Measurements from ENCODE around the gene SHMT2.

SHMT2 gene

GRCh38 chr12:57198329-57198728 is 31.2 kb upstream of the SHMT2 start:
- no peak for DNase-seq (ENCODE audit: low read depth)

- no peak for DNase-seq (ENCODE audit: low read depth)
Measured at GRCh38 chr12:57199191-57199590, 30.3 kb upstream of the SHMT2 start.

DNA sequence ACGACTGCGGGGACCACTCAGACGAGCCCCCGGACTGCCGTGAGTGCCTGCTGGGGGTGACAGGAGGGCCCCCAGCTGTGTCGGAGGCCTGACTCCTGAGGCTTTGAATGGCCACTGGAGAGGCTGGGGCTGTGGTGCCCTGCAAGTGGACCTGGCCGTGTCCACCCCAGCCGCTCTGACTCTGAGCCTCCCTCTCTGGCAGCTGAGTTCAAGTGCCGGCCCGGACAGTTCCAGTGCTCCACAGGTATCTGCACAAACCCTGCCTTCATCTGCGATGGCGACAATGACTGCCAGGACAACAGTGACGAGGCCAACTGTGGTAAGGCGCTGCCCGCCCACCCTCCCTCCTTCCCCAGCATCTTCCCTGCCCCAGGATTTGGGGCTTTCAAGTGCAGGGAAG is 29.0 kb upstream of the SHMT2 start:
- no peak for DNase-seq (ENCODE audit: low read depth)

DNA sequence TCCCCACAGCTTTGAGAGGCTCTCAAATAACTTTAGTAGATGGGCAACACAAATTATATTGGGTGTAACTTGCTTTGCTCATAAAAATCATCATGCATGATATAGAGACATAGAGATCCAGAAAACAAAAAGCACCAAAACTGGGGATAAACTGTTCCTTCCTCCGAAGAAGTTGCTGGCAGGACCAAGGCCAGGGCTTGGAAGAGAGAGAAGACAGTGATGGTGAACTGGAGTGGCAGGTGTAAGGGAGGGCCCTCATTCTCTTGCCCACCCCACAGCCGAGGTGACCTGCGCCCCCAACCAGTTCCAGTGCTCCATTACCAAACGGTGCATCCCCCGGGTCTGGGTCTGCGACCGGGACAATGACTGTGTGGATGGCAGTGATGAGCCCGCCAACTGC is 28.3 kb upstream of the SHMT2 start:
- no peak for DNase-seq (ENCODE audit: low read depth)

GRCh38 chr12:57201631-57202030 is 27.9 kb upstream of the SHMT2 start:
- DNase-seq (ENCODE audit: low read depth): no peak

- no peak for DNase-seq (ENCODE audit: low read depth)
Measured at GRCh38 chr12:57202321-57202720, 27.2 kb upstream of the SHMT2 start.

- DNase-seq (ENCODE audit: low read depth): no peak
Measured at GRCh38 chr12:57203201-57203600, 26.3 kb upstream of the SHMT2 start.

DNA sequence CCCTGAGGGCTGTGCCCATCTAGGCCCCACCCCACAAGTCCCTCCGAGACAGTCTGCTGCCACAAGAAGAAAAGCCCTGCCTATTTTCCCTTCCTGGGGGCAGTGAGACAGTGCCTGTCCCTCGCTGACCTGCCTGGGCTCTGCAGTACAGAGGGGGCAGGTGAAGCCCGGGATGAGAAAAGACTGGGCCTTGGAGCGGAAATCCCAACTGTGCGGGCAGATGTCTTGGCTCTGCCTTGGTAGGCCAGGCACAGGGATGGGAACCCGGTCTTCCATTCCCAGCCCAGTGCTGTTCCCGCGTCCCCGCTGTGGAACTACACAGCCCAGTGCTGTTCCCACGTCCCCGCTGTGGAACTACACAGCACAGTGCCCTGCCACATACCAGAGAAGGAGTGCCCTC is 25.7 kb upstream of the SHMT2 start:
- no peak for DNase-seq (ENCODE audit: low read depth)

- DNase-seq (ENCODE audit: low read depth): no peak
Measured at GRCh38 chr12:57204454-57204853, 25.1 kb upstream of the SHMT2 start.

DNA sequence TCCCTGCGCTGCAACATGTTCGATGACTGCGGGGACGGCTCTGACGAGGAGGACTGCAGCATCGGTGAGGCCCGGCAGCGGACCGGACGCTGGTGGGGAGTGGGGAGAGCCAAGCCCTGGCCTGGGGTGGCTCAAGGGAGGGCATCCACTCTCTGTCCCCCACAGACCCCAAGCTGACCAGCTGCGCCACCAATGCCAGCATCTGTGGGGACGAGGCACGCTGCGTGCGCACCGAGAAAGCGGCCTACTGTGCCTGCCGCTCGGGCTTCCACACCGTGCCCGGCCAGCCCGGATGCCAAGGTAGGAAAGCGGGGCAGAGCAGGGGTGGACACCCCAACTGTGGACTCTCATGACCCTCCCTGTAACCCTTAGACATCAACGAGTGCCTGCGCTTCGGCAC is 24.3 kb upstream of the SHMT2 start:
- no peak for DNase-seq (ENCODE audit: low read depth)

- DNase-seq (ENCODE audit: low read depth): no peak
Measured at GRCh38 chr12:57205931-57206330, 23.6 kb upstream of the SHMT2 start.

- DNase-seq (ENCODE audit: low read depth): no peak
Measured at GRCh38 chr12:57207731-57208630, 21.5 kb upstream of the SHMT2 start.

DNA sequence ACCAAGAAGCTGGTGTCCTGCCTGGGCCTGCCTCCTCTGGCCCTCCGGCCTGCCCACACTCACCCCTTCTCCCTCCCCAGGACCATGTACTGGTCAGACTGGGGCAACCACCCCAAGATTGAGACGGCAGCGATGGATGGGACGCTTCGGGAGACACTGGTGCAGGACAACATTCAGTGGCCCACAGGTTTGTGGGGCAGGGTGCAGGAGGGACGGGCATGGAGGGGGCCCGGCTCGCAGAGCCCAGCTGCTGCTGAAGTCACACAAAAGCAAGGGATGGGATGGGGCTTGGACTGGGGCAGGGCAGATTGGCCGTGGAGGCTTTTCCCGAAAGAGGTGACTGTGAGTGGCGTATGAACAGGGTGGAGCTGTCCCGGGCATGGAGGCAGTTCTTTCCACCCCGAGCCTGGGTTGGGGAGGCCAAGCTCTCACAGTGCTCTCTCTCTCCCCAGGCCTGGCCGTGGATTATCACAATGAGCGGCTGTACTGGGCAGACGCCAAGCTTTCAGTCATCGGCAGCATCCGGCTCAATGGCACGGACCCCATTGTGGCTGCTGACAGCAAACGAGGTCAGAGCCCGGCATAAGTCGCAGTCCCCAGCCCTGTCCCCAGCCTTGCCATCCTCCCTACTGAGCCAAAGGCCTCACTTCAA is 20.8 kb upstream of the SHMT2 start:
- no peak for DNase-seq (ENCODE audit: low read depth)

DNA sequence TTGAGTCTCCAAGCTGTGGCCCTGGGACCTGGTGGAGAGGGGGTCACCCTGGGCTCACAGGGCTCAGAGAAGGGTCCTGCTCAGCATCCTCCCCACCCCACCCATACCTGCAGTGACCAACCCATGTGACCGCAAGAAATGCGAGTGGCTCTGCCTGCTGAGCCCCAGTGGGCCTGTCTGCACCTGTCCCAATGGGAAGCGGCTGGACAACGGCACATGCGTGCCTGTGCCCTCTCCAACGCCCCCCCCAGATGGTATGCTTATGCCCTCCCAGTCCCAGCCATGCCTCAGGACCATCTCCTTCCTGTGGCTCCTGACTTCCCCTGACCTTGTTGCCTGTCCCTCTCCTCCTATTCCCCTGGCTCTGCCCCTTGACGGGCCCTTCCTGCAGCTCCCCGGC is 19.6 kb upstream of the SHMT2 start:
- DNase-seq (ENCODE audit: low read depth): no peak

GRCh38 chr12:57210461-57210860 is 19.1 kb upstream of the SHMT2 start:
- DNase-seq (ENCODE audit: low read depth): no peak

DNA sequence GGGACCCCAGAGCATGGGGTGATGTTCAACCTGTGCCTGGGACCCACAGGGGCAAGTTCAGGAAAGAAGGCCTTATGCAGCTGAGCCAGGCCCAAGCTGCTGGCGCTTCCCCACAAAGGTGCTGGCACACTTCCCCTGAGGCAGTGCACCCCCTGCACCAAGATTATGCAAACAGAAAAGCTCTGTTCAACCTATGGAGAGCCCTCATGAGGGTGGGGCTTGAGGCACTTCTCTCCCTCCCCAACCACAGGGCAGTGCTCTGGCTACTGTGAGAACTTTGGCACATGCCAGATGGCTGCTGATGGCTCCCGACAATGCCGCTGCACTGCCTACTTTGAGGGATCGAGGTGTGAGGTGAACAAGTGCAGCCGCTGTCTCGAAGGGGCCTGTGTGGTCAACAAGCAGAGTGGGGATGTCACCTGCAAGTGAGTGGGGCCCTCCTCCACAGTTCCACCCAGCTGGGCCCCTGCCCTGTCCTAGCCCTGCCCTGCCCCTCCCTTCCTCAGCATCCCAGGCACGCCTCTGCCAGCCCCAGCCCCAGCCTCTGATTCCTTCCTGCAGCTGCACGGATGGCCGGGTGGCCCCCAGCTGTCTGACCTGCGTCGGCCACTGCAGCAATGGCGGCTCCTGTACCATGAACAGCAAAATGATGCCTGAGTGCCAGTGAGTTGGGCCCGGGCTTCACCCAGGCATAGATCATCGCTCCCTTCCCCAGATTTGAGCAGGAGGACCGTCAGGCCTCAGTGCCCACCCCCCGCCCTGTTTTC is 18.4 kb upstream of the SHMT2 start:
- DNase-seq (ENCODE audit: low read depth): no peak

- no peak for DNase-seq (ENCODE audit: low read depth)
Measured at GRCh38 chr12:57211791-57212700, 17.5 kb upstream of the SHMT2 start.

- no peak for DNase-seq (ENCODE audit: low read depth)
Measured at GRCh38 chr12:57212701-57213057, 16.8 kb upstream of the SHMT2 start.

GRCh38 chr12:57213058-57213715 is 16.3 kb upstream of the SHMT2 start:
- peak; percentile 86 for DNase-seq (ENCODE audit: low read depth)

GRCh38 chr12:57213763-57214397 is 15.6 kb upstream of the SHMT2 start:
- no peak for DNase-seq (ENCODE audit: low read depth)

GRCh38 chr12:57214398-57214781 is 15.1 kb upstream of the SHMT2 start:
- peak; percentile 66 for DNase-seq (ENCODE audit: low read depth)
